GM19023 (cell line): Measurements from ENCODE around the gene PIK3CB.
"Not testable (repeated sequence)": the region's sequence is repeated elsewhere in the genome, so short reads cannot be mapped to it uniquely, and the experiment has no call there.

Experiments used
- ATAC-seq: cut with Tn5 transposase; IDR thresholded peaks from one replicate; pipeline ENCODE4 v1.9.1; 2021; ENCODE audit warnings: mild to moderate bottlenecking, moderate library complexity; ENCODE audit not compliant: unreplicated experiment

The PIK3CB gene

GRCh38 chr3:138629526-138629925, 205.2 kb downstream of the PIK3CB start:
- no peak for ATAC-seq

- no peak for ATAC-seq
Observed at GRCh38 chr3:138625707-138626365, 208.9 kb downstream of the PIK3CB start.

- no peak for ATAC-seq
Observed at GRCh38 chr3:138624518-138624917, 210.2 kb downstream of the PIK3CB start.

GRCh38 chr3:138620431-138620830, 214.3 kb downstream of the PIK3CB start:
- ATAC-seq = no peak

GRCh38 chr3:138615462-138615861, 219.3 kb downstream of the PIK3CB start:
- no peak for ATAC-seq

- ATAC-seq = no peak
Observed at GRCh38 chr3:138609898-138610266, 224.8 kb downstream of the PIK3CB start.

GRCh38 chr3:138608322-138609135, 226.2 kb downstream of the PIK3CB start, which contains the start of gene FAIM:
Gene FAIM, plus strand, starts transcription at chr3:138608771. Its CDS starts 10,956 bp downstream, at chr3:138619727.
- peak; percentile 75 for ATAC-seq

GRCh38 chr3:138604106-138604595, 230.6 kb downstream of the PIK3CB start:
- ATAC-seq = not testable (repeated sequence)
